Endometrium (tissue), 2 donors: Measurements from ENCODE around the gene CHRNG.
"Not testable (repeated sequence)": the region's sequence is repeated elsewhere in the genome, so short reads cannot be mapped to it uniquely, and the experiment has no call there.

Experiments
- FAIRE-seq: peaks from 2 replicates; lab custom pipeline; 2012; peaks lifted over from hg19 to GRCh38; lab: Jason Lieb, UNC
- donor health status: control.
- donor health status: control.

The CHRNG gene

GRCh38 chr2:232527905-232528470, 11.5 kb upstream of the CHRNG start:
- FAIRE-seq: no peak

- FAIRE-seq: no peak
Observed at GRCh38 chr2:232528746-232529460, 10.6 kb upstream of the CHRNG start.

- FAIRE-seq: no peak
Observed at GRCh38 chr2:232529806-232530547, 9.5 kb upstream of the CHRNG start.

- no peak for FAIRE-seq
Observed at GRCh38 chr2:232530626-232531260, 8.7 kb upstream of the CHRNG start.

GRCh38 chr2:232532419-232532818, 7.1 kb upstream of the CHRNG start:
- no peak for FAIRE-seq

GRCh38 chr2:232532821-232533220, 6.7 kb upstream of the CHRNG start:
- not testable (repeated sequence) for FAIRE-seq

GRCh38 chr2:232533944-232534710, 5.4 kb upstream of the CHRNG start:
- no peak for FAIRE-seq

GRCh38 chr2:232534940-232535651, 4.4 kb upstream of the CHRNG start:
- FAIRE-seq: no peak

GRCh38 chr2:232535761-232536530, 3.5 kb upstream of the CHRNG start:
- FAIRE-seq: no peak

- FAIRE-seq: no peak
Observed at GRCh38 chr2:232537079-232537478, 2.4 kb upstream of the CHRNG start.

- FAIRE-seq: no peak
Observed at GRCh38 chr2:232537499-232537898, 2.0 kb upstream of the CHRNG start.

- no peak for FAIRE-seq
Observed at GRCh38 chr2:232538671-232539070, 821 bp upstream of the CHRNG start.

- FAIRE-seq: no peak
Observed at GRCh38 chr2:232540441-232541041, 1.0 kb downstream of the CHRNG start.

- FAIRE-seq: no peak
Observed at GRCh38 chr2:232541195-232541960, 1.9 kb downstream of the CHRNG start.

GRCh38 chr2:232541961-232542714, 2.6 kb downstream of the CHRNG start:
- FAIRE-seq: no peak

- FAIRE-seq: no peak
Observed at GRCh38 chr2:232542715-232543467, 3.4 kb downstream of the CHRNG start.

GRCh38 chr2:232543491-232543890, 4.0 kb downstream of the CHRNG start:
- FAIRE-seq: no peak
